Keratinocyte (primary cell): ENCODE data around the gene RAE1. TPM values are rescaled to one million over a fixed set of nuclear protein-coding genes. Genes with fewer than 3 reads are reported as not detected.

Experiments
- DNase-seq: peaks from one replicate; pipeline ENCODE4 v3.0.0-alpha.2; 2011; ENCODE audit warnings: low read depth, missing footprints, low spot score
- FAIRE-seq: peaks from 2 replicates; lab custom pipeline; 2011; peaks lifted over from hg19 to GRCh38; lab: Jason Lieb, UNC
- H2AFZ ChIP-seq: 2 replicates; pipeline ENCODE4 v1.6.0; 2012; ENCODE audit warnings: low read length, control low read depth, inconsistent platforms; ENCODE audit not compliant: control insufficient read depth
- H3K27ac ChIP-seq: 2 replicates; pipeline ENCODE4 v1.5.1; 2011; ENCODE audit warnings: low read length; ENCODE audit not compliant: control insufficient read depth, insufficient read depth
- H3K27me3 ChIP-seq: 3 replicates; pipeline ENCODE4 v1.6.0; 2011; ENCODE audit warnings: low read length; ENCODE audit not compliant: control insufficient read depth, insufficient read depth; ENCODE audit errors: extremely low read depth
- H3K36me3 ChIP-seq, 2 experiments: 2 replicates in 1 of 2; 3 replicates in 1 of 2; pipeline ENCODE4 v1.5.1; 2011; ENCODE audit warnings: low read length in 2 of 2, mild to moderate bottlenecking in 1 of 2; ENCODE audit not compliant: control insufficient read depth in 2 of 2, insufficient read depth in 2 of 2; ENCODE audit errors: extremely low read depth in 1 of 2
- H3K4me1 ChIP-seq: 3 replicates; pipeline ENCODE4 v1.5.1; 2011; ENCODE audit warnings: low read length; ENCODE audit not compliant: control insufficient read depth, insufficient read depth; ENCODE audit errors: extremely low read depth
- H3K4me2 ChIP-seq: 3 replicates; pipeline ENCODE4 v1.6.0; 2011; ENCODE audit warnings: low read depth, low read length; ENCODE audit not compliant: control insufficient read depth, insufficient read depth; ENCODE audit errors: extremely low read depth
- H3K4me3 ChIP-seq, 3 experiments: fragments of 200-600 bp in 1 of 3; sonication (generic) in 1 of 3; 2 replicates in 2 of 3; 3 replicates in 1 of 3; pipeline ENCODE4 v1.5.1; 2011 to 2016; ENCODE audit warnings: low read length in 3 of 3, mild to moderate bottlenecking in 3 of 3, control low read depth in 2 of 3, inconsistent platforms in 1 of 3, low read depth in 1 of 3, mixed read lengths in 1 of 3, mixed run types in 1 of 3, moderate library complexity in 1 of 3; ENCODE audit not compliant: control insufficient read depth in 2 of 3, insufficient read depth in 2 of 3; ENCODE audit errors: extremely low read depth in 1 of 3
- H3K79me2 ChIP-seq: 2 replicates; pipeline ENCODE4 v1.6.0; 2012; ENCODE audit warnings: low read length; ENCODE audit not compliant: control insufficient read depth, insufficient read depth
- H3K9ac ChIP-seq: 3 replicates; pipeline ENCODE4 v1.6.0; 2011; ENCODE audit warnings: low read length; ENCODE audit not compliant: control insufficient read depth, insufficient read depth; ENCODE audit errors: extremely low read depth
- H3K9me1 ChIP-seq: 3 replicates; pipeline ENCODE4 v1.6.0; 2011; ENCODE audit warnings: low read length; ENCODE audit not compliant: control insufficient read depth, insufficient read depth; ENCODE audit errors: extremely low read depth
- H3K9me3 ChIP-seq: 2 replicates; pipeline ENCODE4 v1.5.1; 2012; ENCODE audit warnings: low read depth, low read length; ENCODE audit not compliant: control insufficient read depth
- H4K20me1 ChIP-seq: 3 replicates; pipeline ENCODE4 v1.6.0; 2011; ENCODE audit warnings: low read length; ENCODE audit not compliant: control insufficient read depth, insufficient read depth; ENCODE audit errors: extremely low read depth
- CTCF ChIP-seq, 3 experiments: IDR thresholded peaks in 1 of 3; conservative IDR thresholded peaks in 1 of 3; optimal IDR thresholded peaks in 1 of 3; 2 replicates in 2 of 3; 3 replicates in 1 of 3; pipeline versions ENCODE3 to v1.5.1; 2011; ENCODE audit warnings: low read length in 3 of 3, mild to moderate bottlenecking in 3 of 3, moderate library complexity in 2 of 3, control low read depth in 1 of 3, inconsistent platforms in 1 of 3; ENCODE audit not compliant: insufficient read depth in 2 of 3; ENCODE audit errors: extremely low read depth in 1 of 3
- EZH2 ChIP-seq: IDR thresholded peaks from one replicate; pipeline ENCODE4 v1.6.1; 2012; ENCODE audit warnings: inconsistent platforms, mild to moderate bottlenecking, low read length, moderate library complexity
- dilution Hi-C: fragments of 300-500 bp; cut with MboI; formaldehyde crosslinking; loops from one replicate; pipeline ENCODE4 v1.7.0; 2020; ENCODE audit warnings: low sequenced_read_pairs; ENCODE audit not compliant: extremely low pct_ligation_motif_present
- polyA plus RNA-seq, 5 experiments: library from polyadenylated mRNA; depleted of rRNA in 3 of 5; stranded (reverse) in 3 of 5; stranded (forward) in 1 of 5; unstranded in 1 of 5; fragments of >200 nt; gene quantifications; 1 replicate in 1 of 5; 2 replicates in 3 of 5; 3 replicates in 1 of 5; pipeline versions ENCODE4 v1.2.1 to v1.2.3, GENCODE V29; 2011 to 2012; ENCODE audit warnings: missing spikeins in 2 of 5, low read depth in 1 of 5, low replicate concordance in 1 of 5

RAE1 gene
- polyA plus RNA-seq, 1 donor (not counting 4 experiments of a cell fraction or from before 2014, with no cell fraction given), result 32.4 TPM

GRCh38 chr20:57408131-57408530 is 57.1 kb downstream of the RAE1 start:
- dilution Hi-C loops, result no loop called here
- DNase-seq, result no peak
- Histone ChIP-seq H3K36me3 (peaks cover 0 to 7% of the 10 kb centered on the region in 2 experiments), H2AFZ (no peak overlapping the region), H3K79me2 (no peaks in the 10 kb centered on the region), H3K9ac (no peak overlapping the region), H3K4me1 (no peaks in the 10 kb centered on the region), H4K20me1 (no peaks in the 10 kb centered on the region), H3K27me3 (peaks cover 14% of the 10 kb centered on the region), H3K9me3 (no peaks in the 10 kb centered on the region), H3K9me1 (no peaks in the 10 kb centered on the region), H3K4me2 (no peak overlapping the region), H3K4me3 (no peak overlapping the region), H3K27ac (no peak overlapping the region)
- no peak for FAIRE-seq
- no peak for TF ChIP-seq CTCF (optimal IDR thresholded peaks at IDR 0.05 in 1 of 3, IDR thresholded peaks at IDR 0.05 in 1 of 3, conservative IDR thresholded peaks at IDR 0.05 in 1 of 3; ENCODE audit: extremely low read depth in 1 of 3, insufficient read depth in 2 of 3, low read length in 3 of 3)
- no peak for TF ChIP-seq EZH2

GRCh38 chr20:57408536-57409233 is 57.6 kb downstream of the RAE1 start:
- no peaks in the 10 kb centered on the region for H4K20me1 ChIP-seq
- FAIRE-seq (no peak), DNase-seq (no peak)
- H3K36me3 ChIP-seq, result peaks cover 0 to 7% of the 10 kb centered on the region in 2 experiments
- H3K27me3 ChIP-seq, result peaks cover 19% of the 10 kb centered on the region
- TF ChIP-seq CTCF (optimal IDR thresholded peaks at IDR 0.05 in 1 of 3, IDR thresholded peaks at IDR 0.05 in 1 of 3, conservative IDR thresholded peaks at IDR 0.05 in 1 of 3; ENCODE audit: extremely low read depth in 1 of 3, insufficient read depth in 2 of 3, low read length in 3 of 3) (no peak), EZH2 (no peak)
- no peak overlapping the region for H3K4me2 ChIP-seq
- dilution Hi-C loops, result no loop called here
- no peak overlapping the region for H2AFZ ChIP-seq
- no peak overlapping the region for H3K9ac ChIP-seq
- no peaks in the 10 kb centered on the region for H3K9me1 ChIP-seq
- H3K9me3 ChIP-seq, result no peaks in the 10 kb centered on the region
- H3K4me3 ChIP-seq, result no peak overlapping the region
- H3K4me1 ChIP-seq, result no peaks in the 10 kb centered on the region
- H3K27ac ChIP-seq, result no peak overlapping the region
- no peaks in the 10 kb centered on the region for H3K79me2 ChIP-seq
